Urothelium cell line (cell line): ENCODE measurements around the gene RABGAP1L.
"Not testable (repeated sequence)": the region's sequence is repeated elsewhere in the genome, so short reads cannot be mapped to it uniquely, and the experiment has no call there.

Source experiments
- DNase-seq: peaks from one replicate; pipeline ENCODE4 v3.0.0; 2011; ENCODE audit warnings: low spot score, mixed read lengths
- FAIRE-seq: peaks from 2 replicates; lab custom pipeline; 2011; peaks lifted over from hg19 to GRCh38; lab: Jason Lieb, UNC

The RABGAP1L gene

DNA sequence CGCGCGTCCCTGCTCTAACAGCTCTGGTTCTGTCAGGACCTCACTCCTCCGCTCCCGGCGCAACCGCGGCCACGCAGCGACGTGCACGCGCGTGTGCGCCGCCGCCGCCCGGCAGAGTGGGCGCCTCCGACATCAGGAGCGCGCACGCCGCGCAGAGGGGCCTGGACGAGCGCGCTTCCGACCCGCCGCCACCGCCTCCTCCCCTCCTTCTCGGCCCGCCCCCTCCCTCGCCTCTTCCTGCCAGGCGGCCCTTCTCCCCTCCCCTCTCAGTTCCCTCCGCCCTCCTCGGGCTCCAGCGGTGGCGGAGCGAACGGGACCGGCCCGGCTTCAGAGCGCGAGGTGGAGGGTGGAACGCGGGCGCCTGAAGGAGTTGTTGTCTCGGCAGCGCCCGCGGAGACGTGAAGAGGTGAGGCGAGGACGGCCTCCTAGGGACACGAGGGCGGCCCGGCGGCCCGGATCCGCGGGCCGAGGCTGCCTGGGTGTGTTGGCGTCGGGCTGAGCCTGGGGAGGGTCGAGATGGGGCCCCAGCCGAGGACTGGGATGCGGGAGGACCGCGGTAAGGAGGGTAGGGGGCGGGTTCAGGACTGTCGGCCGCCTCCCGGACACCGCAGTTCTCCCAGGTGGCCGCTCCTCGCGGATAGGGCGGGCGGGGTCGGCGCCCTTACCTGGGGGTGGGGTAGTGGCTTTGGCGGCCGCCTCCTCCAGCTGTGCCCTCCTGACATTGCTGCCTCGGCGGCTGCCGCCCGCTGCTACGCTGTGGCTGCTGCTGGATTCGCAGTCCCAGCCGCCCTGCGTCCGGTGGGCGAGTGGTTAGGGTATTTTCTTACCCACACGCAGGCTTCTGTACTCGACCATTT, at the start of gene RABGAP1L:
Gene RABGAP1L (plus strand): TSS at position 269 of the 857 bp plus-strand sequence.
- FAIRE-seq (peak; percentile 93), DNase-seq (peak; percentile 95)

DNA sequence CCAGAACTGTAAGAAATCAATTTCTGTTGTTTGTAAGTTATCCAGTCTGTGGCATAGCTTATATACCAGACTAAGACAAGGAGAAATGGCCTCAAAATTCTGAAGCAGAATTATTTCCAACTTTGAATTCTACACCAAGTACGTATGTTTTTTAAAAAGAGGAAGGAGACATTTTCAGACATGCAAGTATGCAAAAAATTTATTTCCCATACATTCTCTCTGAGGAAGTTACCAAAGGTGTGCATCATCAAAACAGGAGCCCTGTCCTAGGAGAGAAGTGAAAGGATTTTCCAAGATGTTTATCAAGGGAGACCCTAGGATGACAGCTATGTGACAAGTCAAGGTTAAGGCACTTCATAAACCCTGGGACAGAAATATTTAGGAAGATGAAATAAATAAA, 49.3 kb upstream of the RABGAP1L start:
- DNase-seq (no peak), FAIRE-seq (no peak)

DNA sequence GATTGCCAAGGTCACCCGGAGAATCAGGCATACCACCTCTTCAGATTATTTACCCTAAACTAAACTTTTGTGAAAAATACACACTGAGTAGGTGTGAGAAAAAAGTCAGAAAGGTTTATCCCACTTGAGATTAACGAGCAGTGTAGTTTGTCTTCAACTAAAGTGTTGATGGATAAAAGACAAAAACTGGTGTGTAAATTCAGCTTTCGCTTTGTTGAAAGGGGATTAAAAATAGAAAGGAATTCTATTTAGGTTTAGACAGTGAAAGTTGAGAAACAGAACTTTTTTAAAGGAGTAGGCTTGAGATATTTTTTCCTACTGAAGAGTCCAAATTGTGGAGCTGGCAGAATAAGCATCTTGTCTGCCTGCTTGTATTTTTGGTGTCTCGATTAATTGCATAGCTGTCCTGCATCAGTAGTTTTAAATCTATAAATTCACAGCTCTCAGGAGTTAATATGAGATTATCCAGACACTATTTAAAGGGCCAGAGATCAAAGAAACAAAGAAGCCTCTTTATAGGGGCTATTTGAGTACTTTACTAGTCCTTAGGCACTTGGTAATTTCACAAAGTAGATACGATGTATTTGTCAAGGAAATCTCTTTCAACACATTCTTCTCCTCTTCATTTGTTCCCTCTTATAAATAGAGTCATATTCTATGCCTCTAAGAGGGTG, 46.7 kb upstream of the RABGAP1L start:
- FAIRE-seq (no peak), DNase-seq (no peak)

DNA sequence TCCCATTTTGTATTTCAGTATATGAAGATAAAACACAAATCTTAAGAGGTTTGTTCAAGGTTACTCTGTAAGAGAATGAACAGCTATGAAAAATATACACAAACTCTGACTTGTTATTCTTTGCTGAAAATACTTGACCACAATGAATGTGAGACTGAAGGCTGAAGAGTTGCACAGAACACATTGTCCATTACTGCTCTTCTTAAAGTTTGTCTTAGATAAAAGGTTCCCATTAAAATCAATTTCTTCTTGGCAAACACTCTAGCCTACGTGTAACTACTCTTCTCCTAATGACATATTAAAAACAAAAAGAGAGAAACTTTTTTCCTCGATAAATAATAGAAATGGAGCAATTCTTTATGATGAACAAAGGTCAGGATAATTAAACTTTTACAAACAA, 45.2 kb upstream of the RABGAP1L start:
- no peak for DNase-seq
- no peak for FAIRE-seq

DNA sequence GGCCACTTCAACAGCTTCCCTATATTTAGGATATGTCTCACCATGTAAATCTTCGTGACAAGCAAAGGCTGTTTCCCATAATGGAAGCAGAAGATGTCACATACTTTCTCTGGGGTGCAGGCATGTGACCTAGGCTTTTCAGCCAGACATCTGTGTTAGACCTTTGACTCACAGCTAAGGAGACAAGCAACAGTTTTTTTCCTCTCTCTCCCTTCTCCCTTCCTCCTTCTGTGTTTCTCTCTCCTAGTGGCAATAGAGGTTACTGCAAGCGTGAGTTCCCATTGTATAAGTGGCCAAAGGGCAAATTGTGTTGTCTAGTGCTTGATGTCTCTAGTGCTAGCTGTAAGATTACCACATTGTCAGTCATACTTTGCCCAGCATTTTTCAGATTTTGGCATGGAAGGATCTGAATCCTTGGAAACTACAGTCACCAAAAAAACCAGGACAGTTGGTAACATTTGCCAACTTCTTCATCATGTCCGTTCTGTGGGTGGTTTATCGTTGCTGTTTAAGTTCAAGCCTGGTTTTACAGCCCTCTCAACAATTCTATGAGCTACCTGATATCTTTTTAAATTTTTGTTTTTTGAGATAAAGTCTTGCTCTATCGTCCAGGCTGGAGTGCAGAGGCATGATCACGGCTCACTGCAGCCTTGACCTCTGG, 44.4 kb upstream of the RABGAP1L start:
- no peak for FAIRE-seq

DNA sequence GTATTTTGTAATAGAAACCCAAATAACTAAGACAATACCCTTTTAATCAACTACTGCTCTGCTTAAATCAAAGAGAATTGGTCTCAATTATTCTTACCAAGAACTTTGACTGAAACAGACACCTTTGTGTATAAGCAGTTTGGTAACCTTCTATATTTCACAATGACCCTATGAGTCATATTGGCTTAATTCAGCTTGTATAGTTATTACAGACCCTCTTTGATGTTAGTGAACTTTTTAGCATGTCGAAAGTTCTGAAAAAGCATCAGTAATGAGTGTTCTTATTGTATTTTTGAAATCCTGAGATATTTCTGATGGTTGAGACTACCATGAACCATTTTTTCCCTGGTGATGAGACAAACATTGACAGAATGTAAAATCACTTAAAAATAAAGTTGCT, 43.3 kb upstream of the RABGAP1L start:
- FAIRE-seq: no peak

More for the DNA sequence above, 44.4 kb upstream of the RABGAP1L start:
- peak; percentile 50 for DNase-seq

DNA sequence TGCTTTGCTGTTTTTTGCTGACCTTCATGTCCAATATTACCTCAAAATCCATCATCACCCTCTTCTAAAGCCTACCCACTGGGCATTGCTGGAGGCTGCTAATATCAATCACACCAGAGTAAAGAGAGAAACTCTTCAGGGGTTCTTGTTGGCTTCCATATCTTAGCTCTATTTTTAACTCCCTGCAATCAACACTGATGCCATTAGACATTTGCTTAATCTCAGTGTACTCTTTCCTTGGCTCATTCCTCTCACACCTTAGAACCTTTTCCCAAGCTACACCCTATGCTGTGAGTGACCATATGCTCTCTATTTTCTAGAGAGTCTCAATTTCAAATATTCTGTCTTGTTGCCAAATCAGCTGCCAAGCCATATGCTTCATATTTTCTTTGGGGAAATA, 40.6 kb upstream of the RABGAP1L start:
- FAIRE-seq: no peak
- no peak for DNase-seq

More for the DNA sequence above, 43.3 kb upstream of the RABGAP1L start:
- no peak for DNase-seq

DNA sequence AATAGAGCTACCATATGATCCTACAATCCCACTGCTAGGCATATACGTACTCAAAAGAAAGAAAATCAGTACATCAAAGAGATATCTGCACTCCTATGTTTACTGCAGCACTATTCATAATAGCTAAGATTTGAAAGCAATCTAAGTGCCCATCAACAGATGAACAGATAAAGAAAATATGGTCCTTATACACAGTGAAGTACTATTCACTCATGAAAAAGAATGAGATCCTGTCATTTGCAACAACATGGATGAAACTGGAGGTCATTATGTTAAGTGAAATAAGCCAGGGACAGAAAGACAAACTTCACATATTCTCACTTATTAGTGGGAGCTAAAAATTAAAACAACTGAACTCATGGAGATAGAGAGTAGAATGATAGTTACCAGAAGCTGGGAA, 37.0 kb upstream of the RABGAP1L start:
- not testable (repeated sequence) for FAIRE-seq, DNase-seq

DNA sequence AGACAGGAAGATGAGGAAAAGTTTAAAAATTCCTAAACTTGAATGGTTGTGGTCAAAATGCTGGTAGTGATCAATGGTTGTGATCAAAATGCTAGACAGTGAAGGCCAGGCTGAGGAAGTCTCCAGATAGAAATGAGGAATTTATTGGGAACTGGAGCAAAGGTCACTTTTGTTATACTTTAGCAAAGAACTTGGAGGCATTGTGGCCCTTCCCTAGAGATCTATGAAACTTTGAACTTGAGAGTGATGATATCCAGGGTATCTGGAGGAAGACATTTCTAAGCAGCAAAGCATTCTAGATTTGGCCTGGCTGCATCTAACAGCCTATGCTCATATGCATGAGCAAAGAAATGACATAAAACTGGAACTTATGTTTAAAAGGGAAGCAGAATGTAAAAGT, 35.5 kb upstream of the RABGAP1L start:
- no peak for FAIRE-seq
- DNase-seq: no peak

DNA sequence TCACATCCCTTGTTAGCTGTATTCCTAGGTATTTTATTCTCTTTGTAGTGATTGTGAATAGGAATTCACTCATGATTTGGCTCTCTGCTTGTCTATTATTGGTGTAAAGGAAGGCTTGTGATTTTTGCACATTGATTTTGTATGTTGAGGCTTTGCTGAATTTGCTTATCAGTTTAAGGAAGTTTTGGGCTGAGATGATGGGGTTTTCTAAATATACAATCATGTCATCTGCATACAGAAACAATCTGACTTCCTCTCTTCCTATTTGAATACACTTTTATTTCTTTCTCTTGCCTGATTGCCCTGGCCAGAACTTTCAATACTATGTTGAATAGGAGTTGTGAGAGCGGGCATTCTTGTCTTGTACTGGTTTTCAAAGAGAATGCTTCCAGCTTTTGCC, 32.1 kb upstream of the RABGAP1L start:
- not testable (repeated sequence) for DNase-seq, FAIRE-seq

DNA sequence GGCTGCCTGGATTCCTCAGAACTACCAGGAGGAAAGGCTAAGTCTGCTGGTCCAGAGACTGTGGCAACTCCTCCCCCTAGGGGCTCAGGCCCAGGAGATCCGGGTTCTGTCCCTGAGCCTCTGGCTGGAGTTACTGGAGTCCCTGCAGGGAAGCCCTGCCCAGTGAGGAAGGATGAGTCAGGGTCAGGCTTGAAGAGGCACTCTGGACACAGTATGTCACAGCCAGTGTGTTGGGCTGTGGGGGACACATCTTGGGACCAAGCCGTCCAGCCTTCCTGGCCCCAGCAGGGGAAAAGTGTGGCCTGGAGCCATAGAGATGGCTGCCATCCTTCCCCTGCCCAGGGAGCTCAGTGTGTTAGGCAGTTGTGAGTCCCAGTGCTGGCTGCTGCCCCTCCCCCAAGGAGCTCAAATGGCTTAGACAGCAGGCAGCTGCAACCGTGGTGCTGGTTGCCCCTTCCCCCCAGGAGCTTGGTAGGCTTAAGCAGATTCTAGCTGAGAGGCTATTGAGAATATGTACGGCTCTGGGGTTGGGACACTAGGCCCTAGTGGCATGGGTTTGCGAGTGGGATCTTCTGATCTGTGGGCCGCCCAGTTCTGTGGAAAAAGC, 28.2 kb upstream of the RABGAP1L start:
- DNase-seq (no peak), FAIRE-seq (no peak)

DNA sequence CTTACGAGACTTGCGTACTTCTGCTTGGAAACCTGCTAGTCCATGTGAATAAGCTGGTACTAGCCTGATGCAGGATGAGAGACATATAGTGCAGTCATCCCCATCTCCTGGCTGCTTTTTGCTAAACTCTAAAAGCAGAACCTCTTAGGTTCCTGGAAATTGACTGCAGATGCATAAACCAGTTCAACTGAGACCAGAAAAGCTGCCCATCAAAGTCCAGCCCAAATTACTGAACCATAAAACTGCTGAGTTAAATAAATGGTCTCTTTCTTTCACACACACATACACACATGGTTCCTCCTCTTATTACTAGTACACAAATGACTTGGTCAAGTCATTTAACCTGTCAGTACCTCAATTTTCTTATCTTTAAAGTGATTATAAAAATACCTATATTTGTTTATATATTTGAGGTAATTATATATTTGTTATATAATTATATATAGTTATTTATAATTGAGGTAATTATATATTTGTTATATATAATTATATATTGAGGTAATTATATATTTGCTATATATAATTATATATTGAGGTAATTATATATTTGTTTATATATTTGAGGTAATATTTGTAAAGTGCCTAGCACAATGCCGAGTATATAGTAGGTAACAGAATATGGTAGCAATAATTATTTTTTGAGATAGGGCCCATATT, 25.2 kb upstream of the RABGAP1L start:
- DNase-seq (no peak), FAIRE-seq (no peak)

DNA sequence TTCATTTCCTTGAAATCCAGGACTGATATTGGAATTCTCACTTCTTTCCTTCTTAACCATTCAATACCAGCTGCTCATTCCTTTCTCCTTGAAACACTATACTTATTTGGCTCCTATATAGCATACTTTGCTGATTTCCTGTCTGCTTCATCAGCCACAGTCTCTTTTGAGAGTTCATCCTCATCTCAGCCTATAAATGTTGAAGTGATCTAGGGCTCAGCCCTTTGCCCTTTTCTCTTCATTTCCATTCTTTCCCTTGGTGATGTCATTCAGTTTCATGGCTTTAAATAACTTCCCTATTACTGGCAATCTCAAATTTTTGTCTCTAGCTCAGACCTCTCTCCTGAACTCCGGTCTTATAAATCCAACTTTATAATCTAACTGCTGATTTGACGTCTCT, 24.1 kb upstream of the RABGAP1L start:
- FAIRE-seq (no peak), DNase-seq (no peak)

DNA sequence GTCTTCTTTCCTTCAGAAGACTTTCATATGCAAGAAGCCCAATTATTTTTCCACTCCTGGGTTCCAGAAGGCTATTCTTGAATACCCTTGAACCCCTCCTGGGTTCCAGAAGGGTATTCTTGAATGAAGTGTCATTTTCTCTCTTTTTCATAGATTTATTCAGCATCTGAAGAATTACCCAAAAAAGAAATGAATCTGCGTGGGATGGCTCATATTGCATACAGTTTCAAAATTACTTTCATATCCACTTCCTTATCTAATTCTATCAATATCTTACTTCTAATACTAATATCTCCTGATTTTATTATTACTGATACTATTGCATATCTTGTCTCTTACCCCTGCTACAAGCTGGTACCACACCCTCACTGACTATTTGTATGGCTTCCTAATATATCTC, 22.6 kb upstream of the RABGAP1L start:
- DNase-seq (no peak), FAIRE-seq (no peak)

DNA sequence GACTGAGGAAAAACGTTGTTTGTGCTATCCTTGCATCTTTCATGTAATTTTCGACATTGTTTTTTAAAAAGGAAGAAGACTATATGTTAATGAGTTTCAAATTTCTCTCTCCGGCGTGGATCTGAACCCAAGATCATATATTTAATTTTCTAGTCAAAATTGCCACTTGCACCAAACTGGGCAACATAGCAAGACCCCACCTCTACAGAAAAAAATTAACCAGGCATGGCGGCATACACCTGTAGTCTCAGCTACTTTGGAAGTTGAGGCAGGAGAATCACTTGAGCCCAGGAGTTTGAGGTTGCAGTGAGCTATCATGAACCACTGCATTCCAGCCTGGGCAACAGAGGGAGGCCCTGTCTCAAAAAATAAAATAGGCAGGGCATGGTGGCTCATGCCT, 16.5 kb upstream of the RABGAP1L start:
- no peak for DNase-seq
- FAIRE-seq: no peak

DNA sequence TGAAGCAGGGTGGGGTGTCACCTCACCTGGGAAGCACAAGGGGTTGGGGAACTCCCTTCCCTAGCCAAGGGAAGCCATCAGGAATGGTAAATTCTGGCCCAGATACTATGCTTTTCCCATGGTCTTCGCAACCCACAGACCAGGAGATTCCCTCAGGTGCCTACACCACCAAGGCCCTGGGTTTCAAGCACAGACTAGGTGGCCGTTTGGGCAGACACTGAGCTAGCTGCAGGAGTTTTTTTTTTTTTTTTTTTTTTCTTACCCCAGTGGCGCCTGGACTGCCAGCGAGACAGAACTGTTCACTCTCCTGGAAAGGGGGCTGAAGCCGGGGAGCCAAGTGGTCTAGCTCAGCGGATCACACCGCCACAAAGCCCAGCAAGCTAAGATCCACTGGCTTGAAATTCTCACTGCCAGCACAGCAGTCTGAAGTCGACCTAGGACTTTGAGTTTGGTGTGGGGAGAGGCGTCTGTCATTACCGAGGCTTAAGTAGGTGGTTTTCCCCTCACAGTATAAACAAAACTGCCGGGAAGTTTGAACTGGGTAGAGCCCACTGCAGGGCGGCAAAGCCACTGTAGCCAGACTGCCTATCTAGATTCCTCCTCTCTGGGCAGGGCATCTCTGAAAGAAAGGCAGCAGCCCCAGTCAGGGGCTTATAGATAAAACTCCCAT, 15.5 kb upstream of the RABGAP1L start:
- FAIRE-seq, DNase-seq: not testable (repeated sequence)

DNA sequence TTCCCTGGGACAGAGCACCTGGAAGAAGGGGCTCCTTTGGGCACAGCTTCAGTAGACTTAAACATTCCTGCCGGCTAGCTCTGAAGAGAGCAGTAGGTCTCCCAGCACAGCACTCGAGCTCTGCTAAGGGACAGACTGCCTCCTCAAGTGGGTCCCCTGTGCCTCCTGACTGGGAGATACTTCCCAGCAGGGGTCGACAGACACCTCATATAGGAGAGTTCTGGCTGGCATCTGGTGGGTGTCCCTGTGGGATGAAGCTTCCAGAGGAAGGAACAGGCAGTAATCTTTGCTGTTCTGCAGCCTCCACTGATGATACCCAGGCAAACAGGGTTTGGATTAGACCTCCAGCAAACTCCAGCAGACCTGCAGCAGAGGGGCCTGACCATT, 14.9 kb upstream of the RABGAP1L start:
- not testable (repeated sequence) for FAIRE-seq, DNase-seq

DNA sequence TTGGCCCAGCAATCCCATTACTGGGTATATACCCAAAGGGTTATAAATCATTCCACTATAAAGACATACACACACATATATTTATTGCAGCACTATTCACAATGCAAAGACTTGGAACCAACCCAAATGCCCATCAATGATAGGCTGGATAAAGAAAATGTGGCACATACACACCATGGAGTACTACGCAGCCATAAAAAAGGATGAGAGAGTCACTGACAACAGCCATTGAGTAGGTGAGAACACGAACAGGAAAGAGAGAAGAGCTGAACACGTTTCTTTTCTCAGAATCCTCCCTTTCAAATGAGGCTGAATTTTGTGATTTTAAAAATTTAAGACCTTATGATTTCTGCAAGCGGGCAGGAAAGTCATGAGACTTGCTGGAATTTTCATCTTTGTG, 10.1 kb upstream of the RABGAP1L start:
- no peak for DNase-seq
- no peak for FAIRE-seq

DNA sequence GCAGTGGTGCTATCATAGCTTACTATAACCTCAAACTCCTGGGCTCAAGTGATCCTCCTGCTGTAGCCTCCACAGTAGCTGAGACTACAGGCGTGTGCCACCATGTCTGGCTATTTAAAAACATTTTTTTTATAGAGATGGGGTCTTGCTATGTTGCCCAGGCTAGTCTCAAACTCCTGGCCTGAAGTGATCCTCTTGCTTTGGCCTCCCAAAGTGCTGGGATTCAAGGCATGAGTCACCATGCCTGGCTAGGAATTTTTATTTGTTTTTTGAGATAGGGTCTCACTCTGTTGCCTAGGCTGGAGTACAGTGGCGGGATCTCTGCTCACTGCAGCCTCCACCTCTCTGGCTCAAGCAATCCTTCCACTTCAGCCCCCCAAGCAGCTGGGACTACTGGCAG, 8.8 kb upstream of the RABGAP1L start:
- no peak for DNase-seq
- FAIRE-seq: no peak

DNA sequence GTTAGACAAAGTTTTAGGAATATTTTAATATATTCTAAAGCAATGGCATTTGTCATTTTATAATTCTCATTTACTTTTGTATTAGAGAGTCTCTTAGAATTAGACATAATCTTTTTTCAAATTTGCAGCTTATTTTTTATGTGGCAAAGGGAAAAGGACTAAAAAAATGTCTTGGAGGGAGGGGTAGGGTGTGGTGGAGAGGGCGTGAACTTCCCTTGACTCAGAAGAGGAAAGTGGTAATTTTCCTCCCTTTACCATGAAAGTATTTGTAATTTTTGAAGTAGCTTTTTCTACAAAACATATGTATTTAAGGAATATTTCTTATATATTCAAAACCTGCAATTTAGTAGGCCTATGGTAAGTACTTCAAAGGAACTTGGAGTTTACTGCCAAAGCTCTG, 6.9 kb upstream of the RABGAP1L start:
- FAIRE-seq (no peak), DNase-seq (no peak)
